Sigmoid colon (tissue), 7 donors: ENCODE measurements around the gene RPL5. TPM values are rescaled to one million over a fixed set of nuclear protein-coding genes. Genes with fewer than 3 reads are reported as not detected.

Experiments
- DNase-seq: peaks from one replicate; pipeline ENCODE4 v3.0.0-alpha.2; 2019
- H3K27ac ChIP-seq, 4 donors: fragments of 200-600 bp; sonication (generic); one replicate each; pipeline ENCODE4 v1.5.1; 2016 to 2019; ENCODE audit warnings: mild to moderate bottlenecking in 1 of 4
- H3K27me3 ChIP-seq, 3 donors: fragments of 200-600 bp; sonication (generic); one replicate each; pipeline ENCODE4 v1.5.1; 2019; ENCODE audit warnings: mild to moderate bottlenecking in 1 of 3
- H3K36me3 ChIP-seq, 4 donors: fragments of 200-600 bp; sonication (generic); one replicate each; pipeline ENCODE4 v1.5.1; 2016 to 2019
- H3K4me1 ChIP-seq, 4 donors: fragments of 200-600 bp; sonication (generic); one replicate each; pipeline ENCODE4 v1.5.1; 2017 to 2019
- H3K4me3 ChIP-seq, 4 donors: fragments of 200-600 bp; sonication (generic); one replicate each; pipeline ENCODE4 v1.5.1; 2017 to 2019; ENCODE audit warnings: mild to moderate bottlenecking in 2 of 4, moderate library complexity in 1 of 4
- H3K9me3 ChIP-seq, 4 donors: fragments of 200-600 bp in 3 of 4; sonication (generic) in 3 of 4; one replicate each; pipeline versions ENCODE4 v1.5.1 to v1.6.1; 2013 to 2019
- CTCF ChIP-seq, 4 experiments: fragments of 450-650 bp in 3 of 4; fragments of 200-600 bp in 1 of 4; IDR thresholded peaks; one replicate each; pipeline ENCODE4 v1.5.1; 2016 to 2019; ENCODE audit warnings: antibody characterized with exemption in 4 of 4, mild to moderate bottlenecking in 3 of 4, moderate library complexity in 2 of 4
- EP300 ChIP-seq, 4 donors: sonication (generic); formaldehyde crosslinking; IDR thresholded peaks; one replicate each; pipeline ENCODE4 v1.6.1; 2017; ENCODE audit warnings: antibody characterized with exemption in 4 of 4
- POLR2A ChIP-seq, 2 donors: fragments of 450-650 bp; IDR thresholded peaks; one replicate each; pipeline ENCODE4 v1.6.1; 2016; ENCODE audit warnings: antibody characterized with exemption in 2 of 2, mild to moderate bottlenecking in 2 of 2, moderate library complexity in 2 of 2
- POLR2AphosphoS5 ChIP-seq, 4 donors: sonication (generic); formaldehyde crosslinking; IDR thresholded peaks; one replicate each; pipeline ENCODE4 v1.6.1; 2017; ENCODE audit warnings: antibody characterized with exemption in 4 of 4
- WGBS, 2 donors: extraction: QIAGEN DNeasy Blood & Tissue Kit; methylation state at CpG; one replicate each; pipeline ENCODE4 v1.1.7; 2013; 5-methylcytosine and 5-hydroxymethylcytosine counted together
- intact Hi-C: fragments of 100-400 bp; cut with DNase I; formaldehyde crosslinking; loops from one replicate; pipeline ENCODE4 v1.15.1; 2023
- polyA plus RNA-seq, 3 donors: library from polyadenylated mRNA; stranded (reverse); fragments of 200-250 nt; gene quantifications; one replicate each; pipeline ENCODE4 v1.2.3, GENCODE V29; 2013
- total RNA-seq, 4 donors: library from RNA; depleted of rRNA; stranded (reverse); fragments of >200 nt; gene quantifications; one replicate each; pipeline ENCODE4 v1.1.0, GENCODE V29; 2016
- donor health status: healthy with polysubstance abuse.
- donor health status: Bipolar disorder and iron deficiency.
- donor health status: healthy.

Gene RPL5
- total and polyA plus RNA-seq, 7 donors = 1,392 to 3,236 (median 2,354) TPM

GRCh38 chr1:92881391-92881790 lies 49.6 kb downstream of the RPL5 start:
- Histone ChIP-seq H3K4me1 (peaks cover 0 to 19% (median 11%) of the 10 kb centered on the region in 4 donors), H3K27ac (no peak overlapping the region), H3K36me3 (no peaks in the 10 kb centered on the region), H3K27me3 (no peaks in the 10 kb centered on the region), H3K9me3 (no peaks in the 10 kb centered on the region), H3K4me3 (no peak overlapping the region)
- intact Hi-C loops = no loop called here
- WGBS, 2 donors = 95% methylated on average over 3 of the region's 3 CpGs
- TF ChIP-seq POLR2A (IDR thresholded peaks at IDR 0.05) (no peak), POLR2AphosphoS5 (IDR thresholded peaks at IDR 0.05) (no peak), EP300 (IDR thresholded peaks at IDR 0.05) (no peak)
- DNase-seq = no peak

GRCh38 chr1:92882819-92883218 lies 51.0 kb downstream of the RPL5 start:
- no peaks in the 10 kb centered on the region for H3K9me3 ChIP-seq
- no peak for DNase-seq
- H3K27ac ChIP-seq = no peak overlapping the region
- TF ChIP-seq EP300 (IDR thresholded peaks at IDR 0.05) = no peak
- no peak for TF ChIP-seq POLR2AphosphoS5 (IDR thresholded peaks at IDR 0.05)
- no peak for TF ChIP-seq POLR2A (IDR thresholded peaks at IDR 0.05)
- no peak for TF ChIP-seq CTCF (IDR thresholded peaks at IDR 0.05)
- WGBS, 2 donors = 7 to 15% methylated on average over 1 of the region's 1 CpG
- intact Hi-C loops = no loop called here
- H3K36me3 ChIP-seq = no peaks in the 10 kb centered on the region
- no peaks in the 10 kb centered on the region for H3K27me3 ChIP-seq
- H3K4me1 ChIP-seq = peaks cover 0 to 5% (median 3%) of the 10 kb centered on the region in 4 donors
- no peak overlapping the region for H3K4me3 ChIP-seq

GRCh38 chr1:92883297-92883696 lies 51.5 kb downstream of the RPL5 start:
- no peak for TF ChIP-seq POLR2A (IDR thresholded peaks at IDR 0.05)
- no peak for TF ChIP-seq EP300 (IDR thresholded peaks at IDR 0.05)
- TF ChIP-seq POLR2AphosphoS5 (IDR thresholded peaks at IDR 0.05) = no peak
- TF ChIP-seq CTCF (IDR thresholded peaks at IDR 0.05) = no peak
- no peaks in the 10 kb centered on the region for H3K9me3 ChIP-seq
- no peak overlapping the region for H3K4me3 ChIP-seq
- H3K27me3 ChIP-seq = no peaks in the 10 kb centered on the region
- H3K4me1 ChIP-seq = peaks cover 0 to under 1% (median 0%) of the 10 kb centered on the region in 4 donors
- H3K27ac ChIP-seq = no peak overlapping the region
- DNase-seq = no peak
- H3K36me3 ChIP-seq = no peaks in the 10 kb centered on the region
- intact Hi-C loops = no loop called here

GRCh38 chr1:92884195-92884594 lies 52.4 kb downstream of the RPL5 start:
- no peaks in the 10 kb centered on the region for H3K27me3 ChIP-seq
- WGBS, 2 donors = 92 to 96% methylated on average over 1 of the region's 1 CpG
- no peaks in the 10 kb centered on the region for H3K9me3 ChIP-seq
- no peak overlapping the region for H3K27ac ChIP-seq
- TF ChIP-seq POLR2A (IDR thresholded peaks at IDR 0.05) (no peak), POLR2AphosphoS5 (IDR thresholded peaks at IDR 0.05) (no peak), EP300 (IDR thresholded peaks at IDR 0.05) (no peak), CTCF (IDR thresholded peaks at IDR 0.05) (no peak)
- intact Hi-C loops = no loop called here
- H3K4me1 ChIP-seq = no peaks in the 10 kb centered on the region
- DNase-seq = no peak
- H3K4me3 ChIP-seq = no peak overlapping the region
- H3K36me3 ChIP-seq = no peaks in the 10 kb centered on the region

- DNase-seq = no peak
- H3K27me3 ChIP-seq = no peaks in the 10 kb centered on the region
- intact Hi-C loops = no loop called here
- no peak overlapping the region for H3K27ac ChIP-seq
- H3K9me3 ChIP-seq = no peaks in the 10 kb centered on the region
- no peak for TF ChIP-seq EP300 (IDR thresholded peaks at IDR 0.05)
- no peak for TF ChIP-seq POLR2AphosphoS5 (IDR thresholded peaks at IDR 0.05)
- TF ChIP-seq POLR2A (IDR thresholded peaks at IDR 0.05) = no peak
- TF ChIP-seq CTCF (IDR thresholded peaks at IDR 0.05) = no peak
- WGBS, 2 donors = 18 to 74% methylated on average over 2 of the region's 2 CpGs
- H3K36me3 ChIP-seq = no peaks in the 10 kb centered on the region
- H3K4me3 ChIP-seq = no peak overlapping the region
- no peaks in the 10 kb centered on the region for H3K4me1 ChIP-seq
These were observed 55.1 kb downstream of the RPL5 start for GRCh38 chr1:92886886-92887419.
